GM12878 (cell line): ENCODE results near the gene ZNF296.
A peak's percentile ranks its signal among the peaks of the same experiment; 100 is the strongest.

Source experiments
- ATF2 ChIP-seq: IDR thresholded peaks from 2 replicates; pipeline ENCODE4 v1.6.1; 2012; ENCODE audit warnings: low read length, inconsistent platforms
- CHD4 ChIP-seq: fragments of 200-600 bp; sonication (generic); IDR thresholded peaks from 2 replicates; pipeline ENCODE4 v1.6.1; 2016; ENCODE audit warnings: mild to moderate bottlenecking
- CTCF ChIP-seq, 3 experiments: IDR thresholded peaks in 2 of 3; conservative IDR thresholded peaks in 1 of 3; 2 replicates each; pipeline ENCODE4 v1.5.1; 2011; ENCODE audit warnings: low read depth in 3 of 3, low read length in 3 of 3, mild to moderate bottlenecking in 3 of 3, control low read depth in 2 of 3, moderate library complexity in 2 of 3, inconsistent platforms in 1 of 3, mixed read lengths in 1 of 3; ENCODE audit not compliant: control insufficient read depth in 2 of 3, insufficient read depth in 1 of 3; ENCODE audit errors: extremely low read depth in 1 of 3
- EZH2 ChIP-seq: IDR thresholded peaks from 2 replicates; pipeline ENCODE4 v1.6.1; 2012; ENCODE audit warnings: low read depth, mild to moderate bottlenecking, control low read depth, inconsistent platforms, low read length, borderline replicate concordance; ENCODE audit not compliant: control insufficient read depth
- MXI1 ChIP-seq: fragments of 150-350 bp; IDR thresholded peaks from 2 replicates; pipeline ENCODE4 v1.6.1; 2011; ENCODE audit warnings: low read depth, mild to moderate bottlenecking, inconsistent platforms, low read length, improper control_type of control experiment
- POLR2AphosphoS2 ChIP-seq: IDR thresholded peaks from 2 replicates; pipeline ENCODE4 v1.6.1; 2011; ENCODE audit warnings: low read depth, mild to moderate bottlenecking, low read length, improper control_type of control experiment, moderate library complexity
- SP1 ChIP-seq: IDR thresholded peaks from one replicate; pipeline ENCODE4 v1.6.1; 2011; ENCODE audit warnings: low read depth, low read length
- TAF1 ChIP-seq: IDR thresholded peaks from 2 replicates; pipeline ENCODE4 v1.6.1; 2011; ENCODE audit warnings: mild to moderate bottlenecking, low read depth, low read length, borderline replicate concordance
- ZNF274 ChIP-seq: IDR thresholded peaks from one replicate; pipeline ENCODE4 v1.8.0; 2011; ENCODE audit not compliant: insufficient read length, insufficient read depth

DNA sequence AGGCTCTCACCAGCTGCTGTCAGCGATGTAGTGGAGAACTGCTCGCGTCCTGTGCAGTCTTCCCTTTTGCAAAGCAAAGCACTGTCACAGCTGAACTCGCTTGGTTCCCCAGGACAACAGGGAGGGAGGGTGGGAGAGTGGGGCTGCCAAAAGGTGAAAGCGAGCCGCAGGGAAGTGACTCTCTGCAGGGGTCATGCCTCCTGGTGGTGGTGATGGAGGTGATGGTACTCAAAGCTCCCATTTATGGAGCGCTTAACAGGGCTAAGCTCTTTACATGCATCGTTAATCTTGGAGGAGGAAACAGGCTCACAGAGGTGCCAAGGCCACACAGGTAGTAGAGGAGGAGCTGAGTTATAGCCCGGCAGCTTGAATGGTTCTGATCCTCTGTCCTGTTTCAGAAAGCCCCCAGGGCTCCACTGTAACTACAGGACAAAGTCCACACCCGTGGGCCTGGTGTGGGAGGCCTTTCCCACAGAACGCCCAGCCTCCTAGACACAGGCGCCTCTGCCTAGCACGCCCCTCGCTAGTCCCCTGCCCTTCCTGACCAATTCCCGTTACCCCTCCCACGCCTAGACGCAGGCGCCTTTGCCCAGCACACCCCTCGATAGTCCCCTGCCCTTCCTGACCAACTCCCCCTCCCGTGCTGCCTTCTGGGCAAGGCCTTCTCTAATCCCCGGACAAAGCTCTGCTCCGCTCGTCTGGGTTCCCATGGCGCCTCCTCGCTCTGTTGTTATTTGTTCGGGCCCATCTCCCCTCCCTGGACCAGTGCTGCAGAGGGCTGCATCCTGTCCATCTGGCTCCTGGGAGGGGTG, 27.4 kb upstream of the ZNF296 start:
- TF ChIP-seq CHD4 (no peak), CTCF (IDR thresholded peaks at IDR 0.05 in 2 of 3, conservative IDR thresholded peaks at IDR 0.05 in 1 of 3; ENCODE audit: control insufficient read depth in 2 of 3, extremely low read depth in 1 of 3, insufficient read depth in 1 of 3, low read depth in 3 of 3, low read length in 3 of 3) (0 out of 6 replicates have a peak, but pooled peaks of 1 of the 3 experiments have one; percentile 8), MXI1 (no peak), SP1 (no peak), TAF1 (no peak), ZNF274 (no peak), POLR2AphosphoS2 (no peak), EZH2 (no peak), ATF2 (no peak)
